ENCODE results near the gene NDC1.
"Not testable (repeated sequence)": the region's sequence is repeated elsewhere in the genome, so short reads cannot be mapped to it uniquely, and the experiment has no call there.

NDC1 gene

DNA sequence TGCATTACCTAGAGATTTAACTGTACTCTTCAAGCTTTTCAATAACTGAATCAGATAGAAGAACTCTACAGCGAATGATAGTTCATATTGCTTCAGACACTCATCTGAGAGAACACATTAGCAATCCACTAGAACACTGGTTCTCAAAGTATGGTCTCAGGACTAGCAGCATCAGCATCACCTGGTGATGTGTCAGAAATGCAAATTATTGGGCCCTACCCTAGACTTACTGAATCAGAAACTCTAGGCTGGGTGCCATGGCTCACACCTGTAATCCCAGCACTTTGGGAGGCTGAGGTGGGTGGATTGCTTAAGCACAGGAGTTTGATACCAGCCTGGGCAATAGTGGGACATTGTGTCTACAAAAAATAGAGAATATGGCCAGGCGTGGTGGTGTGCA, 74.2 kb downstream of the NDC1 start:
- no peak for DNase-seq

- DNase-seq: no peak
Observed at GRCh38 chr1:53763461-53763860, 74.6 kb downstream of the NDC1 start.

GRCh38 chr1:53760497-53760896, 77.6 kb downstream of the NDC1 start:
- not testable (repeated sequence) for DNase-seq

GRCh38 chr1:53755874-53756273, 82.2 kb downstream of the NDC1 start:
- no peak for DNase-seq

DNA sequence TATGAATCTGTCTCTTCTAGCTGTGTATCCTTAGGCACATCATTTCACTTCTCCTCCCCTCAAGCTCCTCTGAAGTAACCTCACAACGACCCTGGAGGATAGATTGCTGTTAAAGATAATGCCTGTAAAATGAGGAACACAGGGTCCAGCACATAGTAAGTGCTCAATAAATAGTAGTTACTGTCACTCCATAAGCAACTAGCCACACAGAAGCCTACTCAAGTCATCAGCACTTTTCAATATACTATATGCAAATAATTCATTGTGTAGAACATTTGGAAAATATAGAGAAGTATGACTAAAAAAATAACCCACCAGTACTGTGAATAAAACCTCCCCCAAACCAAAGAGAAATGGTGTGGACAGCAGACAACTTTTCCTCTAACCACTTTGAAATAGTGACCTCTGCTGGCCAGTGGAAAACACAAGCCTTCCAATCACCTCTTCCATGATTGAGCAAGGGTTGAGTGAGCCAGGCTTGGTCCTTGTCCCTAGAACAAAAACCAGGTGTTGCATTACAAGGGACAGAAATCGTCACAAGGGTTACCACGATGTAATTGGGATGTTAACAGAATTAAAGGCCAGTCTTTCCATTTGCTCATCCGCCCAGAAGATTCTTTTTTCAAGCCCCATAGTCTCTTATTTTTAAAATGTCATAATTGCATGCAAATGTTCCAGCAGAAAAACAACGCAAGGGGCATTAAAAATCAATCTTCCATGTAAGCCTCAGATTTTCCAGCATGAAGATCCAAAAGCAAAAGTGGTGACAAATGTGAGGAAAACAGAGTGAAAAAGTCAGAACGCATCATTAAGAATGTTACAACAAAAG, 83.4 kb downstream of the NDC1 start:
- peak; percentile 43 for DNase-seq

DNA sequence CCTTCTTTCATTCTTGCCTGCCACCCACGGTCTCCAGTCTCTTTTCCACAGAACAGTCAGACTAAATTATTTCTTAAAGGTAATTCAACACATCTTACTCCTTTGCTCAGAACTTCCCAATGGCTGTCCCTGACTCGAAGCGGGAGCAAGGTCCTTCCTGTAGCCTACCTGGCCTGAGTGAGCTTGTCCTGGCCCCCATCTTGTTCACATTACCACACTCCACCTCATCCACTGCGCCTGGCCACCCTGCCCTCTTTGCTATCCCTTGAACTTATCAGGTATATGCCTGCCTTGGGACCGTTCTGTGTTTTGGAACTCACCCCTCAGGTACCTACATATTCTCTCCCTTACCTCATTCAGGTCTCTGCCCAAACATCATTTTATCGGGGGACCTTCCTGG, 85.8 kb downstream of the NDC1 start:
- no peak for DNase-seq

DNA sequence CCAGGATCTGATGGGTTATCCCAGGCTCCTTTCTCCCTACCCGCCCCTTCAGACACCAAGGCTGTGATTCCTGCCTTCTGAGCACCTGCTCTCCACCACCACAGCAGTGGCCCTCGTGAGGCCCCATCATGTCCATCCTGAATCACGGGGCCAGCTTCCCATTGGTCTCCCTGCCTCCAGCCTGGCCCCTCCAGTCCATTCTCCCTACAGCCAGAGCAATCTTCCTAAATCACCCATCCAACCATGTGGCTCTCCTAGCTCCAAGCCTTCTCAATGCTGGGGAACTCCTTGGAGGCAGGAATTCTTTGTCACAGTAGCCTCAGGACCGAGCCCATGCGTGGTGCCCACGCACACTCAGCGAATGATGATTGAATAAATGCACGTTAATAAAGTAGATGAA, 90.3 kb downstream of the NDC1 start:
- no peak for DNase-seq

- DNase-seq: peak; percentile 27
Observed at GRCh38 chr1:53740621-53741105, 97.4 kb downstream of the NDC1 start.

DNA sequence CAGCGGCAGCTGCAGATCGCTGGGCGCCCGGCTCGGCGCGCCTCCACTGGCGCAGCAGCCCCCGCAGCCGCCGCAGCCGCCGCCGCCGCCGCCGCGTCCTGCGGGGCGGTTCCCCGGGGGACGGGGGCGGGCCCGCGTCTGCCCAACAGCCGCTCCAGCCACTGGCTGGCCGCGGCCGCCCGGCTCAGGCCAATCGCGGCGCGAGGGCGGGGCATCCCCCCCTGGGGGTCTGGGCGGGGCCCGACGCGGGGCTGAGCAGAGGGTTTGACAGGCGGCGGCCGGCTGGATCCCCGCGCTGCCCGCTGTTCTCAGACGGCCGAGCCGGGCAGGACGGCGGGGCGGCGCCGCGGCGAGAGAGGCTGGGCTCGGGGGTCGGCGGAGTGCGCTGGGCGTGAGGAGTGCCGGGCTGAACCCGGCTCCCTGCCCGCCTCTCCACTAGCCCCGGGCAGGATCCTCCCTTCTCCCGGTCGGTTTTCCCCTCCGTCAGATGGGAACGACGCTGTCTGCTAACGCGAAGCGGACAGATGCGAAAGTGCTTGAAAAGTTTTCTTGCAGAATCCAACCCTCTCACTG, 98.9 kb downstream of the NDC1 start, which contains the start of gene GLIS1:
GLIS1 (minus strand) TSS at position 56 of the 573 bp plus-strand sequence. CDS start 1,100 bp downstream, outside the sequence.
- peak; percentile 90 for DNase-seq

GRCh38 chr1:53738205-53739108, 99.6 kb downstream of the NDC1 start:
- no peak for DNase-seq

- DNase-seq: no peak
Observed at GRCh38 chr1:53737648-53738204, 100.4 kb downstream of the NDC1 start.

- no peak for DNase-seq
Observed at GRCh38 chr1:53736290-53736689, 101.8 kb downstream of the NDC1 start.

DNA sequence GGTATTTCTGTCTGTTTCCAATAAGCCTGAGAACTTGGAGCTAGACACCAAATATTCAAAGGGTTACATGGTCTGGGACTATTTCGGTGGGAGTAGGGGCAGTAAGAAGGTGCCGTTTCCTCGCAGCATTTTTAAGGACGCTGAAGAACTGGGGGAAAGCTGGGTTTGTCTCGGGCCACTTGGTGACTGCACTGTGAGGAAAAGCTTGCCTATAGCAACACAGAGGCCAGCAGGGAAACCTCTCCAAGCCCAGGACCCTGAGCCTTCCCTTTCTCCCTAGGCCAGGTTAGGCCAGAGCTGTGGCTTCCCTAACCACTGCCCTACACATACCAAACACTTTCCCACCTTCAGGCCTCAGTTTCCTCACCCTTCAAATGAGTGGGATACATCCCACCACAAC, 102.4 kb downstream of the NDC1 start:
- DNase-seq: no peak

DNA sequence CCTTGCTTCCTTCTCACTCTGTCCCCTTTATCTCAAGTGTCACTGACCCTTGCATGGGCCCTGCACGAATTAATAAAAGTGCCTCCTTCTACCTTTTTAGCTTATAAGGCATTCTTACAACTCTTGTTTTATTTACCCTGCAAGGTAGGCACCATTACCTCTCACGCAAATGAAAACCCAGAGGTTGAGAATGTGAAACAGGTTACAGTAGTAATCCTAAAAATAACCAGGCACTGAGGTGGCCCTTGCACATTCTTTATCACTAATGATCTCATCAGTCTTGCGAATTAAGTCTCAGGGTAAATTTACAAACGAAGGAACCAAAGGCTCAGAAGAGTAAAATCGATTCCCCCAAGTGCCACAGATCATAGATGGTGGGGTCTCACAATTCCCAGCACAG, 102.8 kb downstream of the NDC1 start:
- DNase-seq: no peak

GRCh38 chr1:53734650-53735211, 103.4 kb downstream of the NDC1 start:
- DNase-seq: no peak

- no peak for DNase-seq
Observed at GRCh38 chr1:53733975-53734649, 104.0 kb downstream of the NDC1 start.

- DNase-seq: no peak
Observed at GRCh38 chr1:53733447-53733931, 104.6 kb downstream of the NDC1 start.

DNA sequence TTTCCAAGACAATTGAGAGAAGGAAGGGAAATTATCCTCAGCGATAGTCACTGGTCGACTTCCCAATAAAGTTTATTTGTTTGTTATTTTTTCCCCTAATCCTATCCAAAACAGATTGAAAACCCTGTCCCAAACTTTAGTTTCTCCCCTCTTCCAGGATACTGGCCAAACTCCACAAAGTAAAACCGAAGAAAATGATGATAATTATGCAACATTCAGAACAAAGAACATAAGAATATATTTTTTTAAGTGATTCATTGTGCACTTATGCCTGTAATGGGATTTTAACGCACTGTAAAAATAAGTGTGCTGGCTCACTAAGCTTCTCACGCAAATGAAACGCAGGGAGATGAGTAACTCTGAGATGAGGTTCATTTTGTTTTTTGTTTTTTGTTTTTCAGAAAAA, 105.2 kb downstream of the NDC1 start:
- no peak for DNase-seq

GRCh38 chr1:53732409-53732808, 105.7 kb downstream of the NDC1 start:
- no peak for DNase-seq

DNA sequence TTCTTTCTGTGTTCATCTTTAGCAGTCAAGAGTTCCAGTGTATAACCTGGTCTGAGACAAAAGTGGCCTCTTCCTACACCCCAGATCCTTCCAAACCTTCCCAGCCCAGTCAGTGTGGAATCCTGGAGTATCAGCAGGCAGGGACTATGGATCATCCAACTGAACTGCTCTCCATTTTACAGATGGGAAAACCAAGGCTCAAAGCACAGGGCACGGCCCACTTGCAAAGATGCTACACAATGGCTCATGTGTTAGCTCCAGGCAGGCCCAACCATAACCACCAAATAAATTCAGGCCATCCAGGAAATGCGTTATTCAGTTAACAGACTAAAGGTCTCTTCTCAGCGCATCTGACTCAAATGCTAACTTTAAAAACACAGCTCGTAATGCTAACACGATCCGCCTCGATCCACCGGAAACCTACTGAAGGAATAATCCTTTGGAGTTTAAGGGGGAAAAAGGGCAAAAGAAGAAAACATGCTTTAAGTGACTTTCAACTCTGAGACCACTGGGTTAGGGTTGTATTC, 106.3 kb downstream of the NDC1 start:
- DNase-seq: no peak

DNA sequence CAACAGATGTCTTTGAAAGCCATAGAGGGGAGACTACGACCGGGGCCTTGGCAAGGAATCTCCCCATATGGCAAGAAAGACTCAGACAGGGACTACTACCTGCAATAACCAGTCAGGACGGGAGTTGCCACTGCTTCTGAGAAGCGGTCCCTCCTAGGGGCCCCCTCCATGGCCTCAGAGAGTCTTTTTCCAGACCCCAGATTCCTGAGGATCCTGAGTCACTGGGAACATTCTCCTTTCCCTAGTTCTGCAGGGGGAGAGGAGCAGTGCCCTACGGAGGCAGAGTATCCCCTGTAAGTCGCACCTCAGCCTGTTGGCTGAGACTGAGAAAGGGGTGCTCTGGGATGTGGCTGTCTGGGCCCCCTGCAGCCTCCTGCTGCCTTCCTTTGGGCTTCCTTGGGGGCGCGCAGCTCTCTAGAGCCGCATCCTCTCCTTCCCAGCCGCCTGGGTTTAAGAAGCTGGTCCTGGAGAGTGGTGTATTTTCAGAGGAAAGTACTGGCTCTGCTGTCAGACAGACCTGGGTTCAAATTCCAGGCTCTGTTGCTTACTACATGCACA, 107.0 kb downstream of the NDC1 start:
- DNase-seq: no peak

Data from femur (tissue), 1 donor.